H9 (cell line): ENCODE measurements around the gene C15orf40. TPM values are rescaled to one million over a fixed set of nuclear protein-coding genes. Genes with fewer than 3 reads are reported as not detected.
A peak's percentile ranks its signal among the peaks of the same experiment; 100 is the strongest.

Experiments used
- DNase-seq: peaks from one replicate; pipeline ENCODE4 v3.0.0-alpha.2; 2017
- H2AFZ ChIP-seq: one replicate; pipeline ENCODE4 v1.6.1; 2013; ENCODE audit warnings: mild to moderate bottlenecking, low read length, control low read depth, moderate library complexity
- H2AK5ac ChIP-seq: 2 replicates; pipeline ENCODE4 v1.6.1; 2013; ENCODE audit warnings: low read length, control low read depth, mixed read lengths; ENCODE audit not compliant: insufficient read length
- H2BK120ac ChIP-seq: one replicate; pipeline ENCODE4 v1.6.1; 2013; ENCODE audit warnings: low read depth, mild to moderate bottlenecking, low read length, control low read depth, inconsistent platforms; ENCODE audit not compliant: poor library complexity, severe bottlenecking
- H2BK12ac ChIP-seq: 2 replicates; pipeline ENCODE4 v1.6.1; 2013; ENCODE audit warnings: low read length, control low read depth, mixed read lengths, low read depth; ENCODE audit not compliant: insufficient read length
- H2BK15ac ChIP-seq: 2 replicates; pipeline ENCODE4 v1.6.1; 2013; ENCODE audit warnings: low read depth, low read length, control low read depth
- H2BK20ac ChIP-seq: one replicate; pipeline ENCODE4 v1.6.1; 2013; ENCODE audit warnings: low read depth, mild to moderate bottlenecking, low read length, control low read depth, inconsistent platforms; ENCODE audit not compliant: poor library complexity, severe bottlenecking
- H2BK5ac ChIP-seq: 2 replicates; pipeline ENCODE4 v1.6.1; 2013; ENCODE audit warnings: low read length, control low read depth, mixed read lengths; ENCODE audit not compliant: insufficient read length
- H3K14ac ChIP-seq: 2 replicates; pipeline ENCODE4 v1.6.1; 2013; ENCODE audit warnings: low read length, control low read depth; ENCODE audit not compliant: insufficient read depth
- H3K18ac ChIP-seq: 2 replicates; pipeline ENCODE4 v1.6.1; 2013; ENCODE audit warnings: low read depth, mild to moderate bottlenecking, mixed read lengths, low read length, control low read depth; ENCODE audit not compliant: insufficient read length
- H3K23ac ChIP-seq: 2 replicates; pipeline ENCODE4 v1.6.1; 2013; ENCODE audit warnings: low read length, control low read depth, mixed read lengths, low read depth; ENCODE audit not compliant: insufficient read length
- H3K23me2 ChIP-seq: 2 replicates; pipeline ENCODE4 v1.6.1; 2013; ENCODE audit warnings: low read depth, mild to moderate bottlenecking, mixed read lengths, low read length, control low read depth; ENCODE audit not compliant: insufficient read length, poor library complexity, severe bottlenecking
- H3K27ac ChIP-seq: 2 replicates; pipeline ENCODE4 v1.5.1; 2013; ENCODE audit warnings: low read length, control low read depth, mixed read lengths, low read depth; ENCODE audit not compliant: insufficient read length
- H3K27me3 ChIP-seq: 2 replicates; pipeline ENCODE4 v1.6.1; 2013; ENCODE audit warnings: low read length, control low read depth, inconsistent platforms; ENCODE audit not compliant: insufficient read depth
- H3K4ac ChIP-seq: 2 replicates; pipeline ENCODE4 v1.6.1; 2013; ENCODE audit warnings: low read depth, mild to moderate bottlenecking, control low read depth, inconsistent platforms, low read length, moderate library complexity
- H3K4me1 ChIP-seq: 2 replicates; pipeline ENCODE4 v1.6.1; 2013; ENCODE audit warnings: low read length, control low read depth, inconsistent platforms; ENCODE audit not compliant: insufficient read depth
- H3K4me2 ChIP-seq: 2 replicates; pipeline ENCODE4 v1.6.1; 2013; ENCODE audit warnings: low read length, control low read depth, mixed read lengths; ENCODE audit not compliant: insufficient read length, insufficient read depth
- H3K56ac ChIP-seq: 2 replicates; pipeline ENCODE4 v1.6.1; 2013; ENCODE audit warnings: low read depth, mild to moderate bottlenecking, mixed read lengths, low read length, control low read depth; ENCODE audit not compliant: insufficient read length
- H3K79me1 ChIP-seq: 2 replicates; pipeline ENCODE4 v1.6.1; 2013; ENCODE audit warnings: low read depth, mild to moderate bottlenecking, moderate library complexity, low read length, control low read depth, inconsistent platforms; ENCODE audit not compliant: insufficient read depth, poor library complexity, severe bottlenecking
- H3K79me2 ChIP-seq: 2 replicates; pipeline ENCODE4 v1.6.1; 2013; ENCODE audit warnings: low read length, control low read depth, inconsistent platforms; ENCODE audit not compliant: insufficient read depth
- H3K9ac ChIP-seq: 2 replicates; pipeline ENCODE4 v1.6.1; 2013; ENCODE audit warnings: low read length, control low read depth, mixed read lengths; ENCODE audit not compliant: insufficient read length; ENCODE audit errors: extremely low read depth
- H3K9me3 ChIP-seq: one replicate; pipeline ENCODE4 v1.6.1; 2013; ENCODE audit warnings: low read depth, low read length, inconsistent platforms; ENCODE audit not compliant: control insufficient read depth
- H3T11ph ChIP-seq: one replicate; pipeline ENCODE4 v1.6.1; 2013; ENCODE audit warnings: mild to moderate bottlenecking, low read length, control low read depth, inconsistent platforms
- H4K20me1 ChIP-seq: one replicate; pipeline ENCODE4 v1.6.1; 2013; ENCODE audit not compliant: control insufficient read depth, insufficient read length, insufficient read depth
- H4K5ac ChIP-seq: 2 replicates; pipeline ENCODE4 v1.6.1; 2013; ENCODE audit warnings: low read depth, mild to moderate bottlenecking, mixed read lengths, low read length, control low read depth; ENCODE audit not compliant: insufficient read length
- H4K8ac ChIP-seq: replicated peaks from 2 replicates; pipeline ENCODE4 v1.6.1; 2013; ENCODE audit warnings: low read length, control low read depth, mixed read lengths, low read depth; ENCODE audit not compliant: insufficient read length
- H4K91ac ChIP-seq: 2 replicates; pipeline ENCODE4 v1.6.1; 2013; ENCODE audit warnings: low read depth, mild to moderate bottlenecking, moderate library complexity, mixed read lengths, low read length, control low read depth; ENCODE audit not compliant: insufficient read length
- H3K27ac Mint-ChIP-seq, 3 experiments: 2 replicates in 2 of 3; 3 replicates in 1 of 3; pipeline ENCODE4 v1.8.0; 2020 to 2021; ENCODE audit warnings: mixed read lengths in 3 of 3, mild to moderate bottlenecking in 1 of 3, moderate library complexity in 1 of 3
- H3K27me3 Mint-ChIP-seq: 2 replicates; pipeline ENCODE4 v1.8.0; 2021; ENCODE audit warnings: low read depth, mild to moderate bottlenecking, moderate library complexity, mixed read lengths
- H3K36me3 Mint-ChIP-seq, 3 experiments: 2 replicates in 2 of 3; 3 replicates in 1 of 3; pipeline ENCODE4 v1.8.0; 2020 to 2021; ENCODE audit warnings: low read depth in 3 of 3, mixed read lengths in 3 of 3; ENCODE audit not compliant: insufficient read depth in 1 of 3
- H3K4me1 Mint-ChIP-seq, 2 experiments: 2 replicates each; pipeline ENCODE4 v1.8.0; 2020; ENCODE audit warnings: mixed read lengths in 2 of 2
- H3K4me3 Mint-ChIP-seq, 2 experiments: 2 replicates in 1 of 2; 3 replicates in 1 of 2; pipeline ENCODE4 v1.8.0; 2020 to 2021; ENCODE audit warnings: mild to moderate bottlenecking in 2 of 2, mixed read lengths in 2 of 2, moderate library complexity in 1 of 2
- H3K9me3 Mint-ChIP-seq, 2 experiments: 2 replicates in 1 of 2; 3 replicates in 1 of 2; pipeline ENCODE4 v1.8.0; 2020; ENCODE audit warnings: mild to moderate bottlenecking in 2 of 2, mixed read lengths in 2 of 2, moderate library complexity in 1 of 2
- WGBS: extraction: QIAGEN DNeasy Blood & Tissue Kit; methylation state at CpG from one replicate; pipeline ENCODE4 v1.1.7; 2013; ENCODE audit warnings: missing lambda C conversion rate, low lambda C conversion rate, mixed read lengths; ENCODE audit not compliant: insufficient read length; ENCODE audit errors: extremely low coverage; 5-methylcytosine and 5-hydroxymethylcytosine counted together
- total RNA-seq: library from RNA; stranded (reverse); gene quantifications from 2 replicates; pipeline ENCODE4 v1.2.1, GENCODE V29; 2021
- TF ChIP-seq, protein P1 (sequence below): fragments of 200-600 bp; sonication (generic); conservative IDR thresholded peaks from 3 replicates; pipeline ENCODE4 v1.8.0; 2021; ENCODE audit warnings: antibody characterized with exemption, mild to moderate bottlenecking

Gene C15orf40
- total RNA-seq, 1 experiment from 2014 or later = 11.5 TPM

DNA sequence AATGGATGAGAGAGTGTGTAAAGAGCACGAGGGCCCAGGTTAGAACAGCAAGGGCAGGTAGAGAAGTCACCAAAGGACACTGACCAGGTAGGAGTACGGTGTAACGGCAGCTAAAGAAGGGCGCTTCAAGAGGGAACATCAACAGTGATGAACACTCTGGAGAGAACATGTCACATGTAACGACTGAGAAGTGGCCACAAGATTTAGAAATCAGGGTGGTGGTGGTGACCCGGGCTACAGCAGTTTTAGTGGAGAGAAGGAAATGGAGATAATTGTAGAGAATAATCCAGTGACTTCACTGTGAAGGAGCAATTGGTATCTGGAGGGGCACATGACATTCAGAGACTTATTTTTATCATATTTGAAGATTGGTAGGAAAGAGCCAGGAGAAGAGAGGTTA lies 1.2 kb upstream of the C15orf40 start:
- H3K4me3 Mint-ChIP-seq = peak overlapping the region; percentile 93 to 100; a peak in 3 of 5 replicates
- Histone ChIP-seq H2BK5ac (no peak overlapping the region), H3K23me2 (peaks cover 5% of the 10 kb centered on the region), H2BK20ac (no peak overlapping the region), H3K4me1 (no peaks in the 10 kb centered on the region), H3K4me2 (peak overlapping the region; percentile 57), H4K91ac (no peak overlapping the region), H2AFZ (no peak overlapping the region), H3K23ac (no peak overlapping the region), H2BK15ac (no peak overlapping the region), H3T11ph (no peak overlapping the region), H3K27ac (no peak overlapping the region), H2AK5ac (no peak overlapping the region), H3K79me1 (no peaks in the 10 kb centered on the region), H3K14ac (no peak overlapping the region), H2BK12ac (no peak overlapping the region), H3K18ac (no peak overlapping the region), H4K5ac (no peak overlapping the region), H3K9ac (no peak overlapping the region), H4K20me1 (no peaks in the 10 kb centered on the region), H3K56ac (no peak overlapping the region), H3K27me3 (no peaks in the 10 kb centered on the region), H3K79me2 (no peaks in the 10 kb centered on the region; the same call in 1 of the 2 replicates), H4K8ac (no peak overlapping the region), H3K9me3 (no peaks in the 10 kb centered on the region), H2BK120ac (no peak overlapping the region), H3K4ac (no peak overlapping the region)
- no peak overlapping the region for H3K27ac Mint-ChIP-seq
- H3K36me3 Mint-ChIP-seq = peaks cover 16 to 30% (median 23%) of the 10 kb centered on the region in 3 experiments
- H3K4me1 Mint-ChIP-seq = peaks cover 30 to 35% of the 10 kb centered on the region in 2 experiments
- no CpG with 5 or more reads among the region's 6 CpGs for WGBS
- TF ChIP-seq, protein P1, sequence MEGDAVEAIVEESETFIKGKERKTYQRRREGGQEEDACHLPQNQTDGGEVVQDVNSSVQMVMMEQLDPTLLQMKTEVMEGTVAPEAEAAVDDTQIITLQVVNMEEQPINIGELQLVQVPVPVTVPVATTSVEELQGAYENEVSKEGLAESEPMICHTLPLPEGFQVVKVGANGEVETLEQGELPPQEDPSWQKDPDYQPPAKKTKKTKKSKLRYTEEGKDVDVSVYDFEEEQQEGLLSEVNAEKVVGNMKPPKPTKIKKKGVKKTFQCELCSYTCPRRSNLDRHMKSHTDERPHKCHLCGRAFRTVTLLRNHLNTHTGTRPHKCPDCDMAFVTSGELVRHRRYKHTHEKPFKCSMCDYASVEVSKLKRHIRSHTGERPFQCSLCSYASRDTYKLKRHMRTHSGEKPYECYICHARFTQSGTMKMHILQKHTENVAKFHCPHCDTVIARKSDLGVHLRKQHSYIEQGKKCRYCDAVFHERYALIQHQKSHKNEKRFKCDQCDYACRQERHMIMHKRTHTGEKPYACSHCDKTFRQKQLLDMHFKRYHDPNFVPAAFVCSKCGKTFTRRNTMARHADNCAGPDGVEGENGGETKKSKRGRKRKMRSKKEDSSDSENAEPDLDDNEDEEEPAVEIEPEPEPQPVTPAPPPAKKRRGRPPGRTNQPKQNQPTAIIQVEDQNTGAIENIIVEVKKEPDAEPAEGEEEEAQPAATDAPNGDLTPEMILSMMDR = no peak
- peaks cover 5 to 10% of the 10 kb centered on the region in 2 experiments; a peak in 3 of 5 replicates for H3K9me3 Mint-ChIP-seq
- peaks cover 3% of the 10 kb centered on the region; the same call in 1 of the 2 replicates for H3K27me3 Mint-ChIP-seq
- no peak for DNase-seq
